ENCODE results near the gene FXYD4.

Gene FXYD4

GRCh38 chr10:43395571-43396060, 24.2 kb downstream of the FXYD4 start:
- DNase-seq (ENCODE audit: low read depth in 2 of 2), result peak in 1 of 2 donors; percentile 44

GRCh38 chr10:43396061-43396927, 24.9 kb downstream of the FXYD4 start:
- peak; percentile 76 for DNase-seq (ENCODE audit: low read depth in 2 of 2)

- DNase-seq (ENCODE audit: low read depth in 2 of 2), result peak; percentile 72 to 85
Observed at GRCh38 chr10:43396928-43397624, 25.6 kb downstream of the FXYD4 start.

GRCh38 chr10:43398939-43399319, 27.5 kb downstream of the FXYD4 start:
- no peak for DNase-seq (ENCODE audit: low read depth in 2 of 2)

GRCh38 chr10:43399320-43400310, 28.2 kb downstream of the FXYD4 start:
- no peak for DNase-seq (ENCODE audit: low read depth in 2 of 2)

GRCh38 chr10:43401627-43402026, 30.2 kb downstream of the FXYD4 start:
- no peak for DNase-seq (ENCODE audit: low read depth in 2 of 2)

GRCh38 chr10:43402176-43402575, 30.7 kb downstream of the FXYD4 start:
- no peak for DNase-seq (ENCODE audit: low read depth in 2 of 2)

- no peak for DNase-seq (ENCODE audit: low read depth in 2 of 2)
Observed at GRCh38 chr10:43402880-43403452, 31.5 kb downstream of the FXYD4 start.

GRCh38 chr10:43403911-43404703, 32.7 kb downstream of the FXYD4 start:
- no peak for DNase-seq (ENCODE audit: low read depth in 2 of 2)

- DNase-seq (ENCODE audit: low read depth in 2 of 2), result no peak
Observed at GRCh38 chr10:43404704-43405084, 33.3 kb downstream of the FXYD4 start.

- DNase-seq (ENCODE audit: low read depth in 2 of 2), result no peak
Observed at GRCh38 chr10:43407148-43407575, 35.7 kb downstream of the FXYD4 start.

- DNase-seq (ENCODE audit: low read depth in 2 of 2), result peak; percentile 87 to 93
Observed at GRCh38 chr10:43407576-43408330, 36.3 kb downstream of the FXYD4 start.

- no peak for DNase-seq (ENCODE audit: low read depth in 2 of 2)
Observed at GRCh38 chr10:43408331-43408709, 36.9 kb downstream of the FXYD4 start.

- DNase-seq (ENCODE audit: low read depth in 2 of 2), result peak; percentile 93 to 94
Observed at GRCh38 chr10:43408710-43409384, 37.4 kb downstream of the FXYD4 start, which contains the start of gene HNRNPF. HNRNPF (minus strand) TSS chr10:43409186; CDS start chr10:43387884, 21,302 bp downstream.

GRCh38 chr10:43409385-43410109, 38.1 kb downstream of the FXYD4 start:
- peak in 1 of 2 donors; percentile 65 for DNase-seq (ENCODE audit: low read depth in 2 of 2)

GRCh38 chr10:43410345-43410744, 38.9 kb downstream of the FXYD4 start:
- no peak for DNase-seq (ENCODE audit: low read depth in 2 of 2)

- no peak for DNase-seq (ENCODE audit: low read depth in 2 of 2)
Observed at GRCh38 chr10:43411536-43411935, 40.1 kb downstream of the FXYD4 start.

- no peak for DNase-seq (ENCODE audit: low read depth in 2 of 2)
Observed at GRCh38 chr10:43415544-43415943, 44.1 kb downstream of the FXYD4 start.

Measured in stimulated activated CD4-positive, alpha-beta T cell treated with anti-CD3 and anti-CD28 coated beads, Interleukin-4, amount 100 ng/mL, for 48 hours (primary cell).